Measurements from ENCODE around the gene SRSF11. TPM values are rescaled to one million over a fixed set of nuclear protein-coding genes. Genes with fewer than 3 reads are reported as not detected.

The SRSF11 gene
- total and polyA plus RNA-seq, 4 donors = 76.9 to 331 (median 137) TPM

GRCh38 chr1:70227439-70227838 is 6.3 kb downstream of the SRSF11 start:
- no peak overlapping the region for H3K9ac ChIP-seq (ENCODE audit: insufficient read depth in 1 of 2, low read length in 2 of 2)
- H3K36me3 ChIP-seq (ENCODE audit: control insufficient read depth in 4 of 4, insufficient read depth in 4 of 4, low read length in 4 of 4) = peaks cover 3 to 43% (median 26%) of the 10 kb centered on the region in 4 donors
- no peak for TF ChIP-seq CTCF (IDR thresholded peaks at IDR 0.05; ENCODE audit: control extremely low read depth, extremely low read depth)
- no peak overlapping the region for H3K4me3 ChIP-seq
- H3K27ac ChIP-seq (ENCODE audit: low read depth in 1 of 2, low read length in 1 of 2) = no peak overlapping the region
- ATAC-seq (ENCODE audit: insufficient read depth, low FRiP score) = no peak
- 31 to 43% methylated on average over 1 of the region's 1 CpG for whole genome bisulfite sequencing, 2 donors
- peaks cover 0 to 24% (median 7%) of the 10 kb centered on the region in 5 donors for H3K4me1 ChIP-seq (ENCODE audit: control insufficient read depth in 5 of 5, insufficient read depth in 5 of 5, low read length in 5 of 5)
- H3K9me3 ChIP-seq (ENCODE audit: control insufficient read depth in 4 of 4, insufficient read depth in 3 of 4, low read length in 3 of 4) = no peaks in the 10 kb centered on the region
- no peaks in the 10 kb centered on the region for H3K27me3 ChIP-seq (ENCODE audit: control insufficient read depth in 3 of 3, insufficient read depth in 3 of 3, low read length in 2 of 3)
- no peak for DNase-seq

- 92 to 94% methylated on average over 2 of the region's 2 CpGs for WGBS, 2 donors
- H3K4me1 ChIP-seq (ENCODE audit: control insufficient read depth in 5 of 5, insufficient read depth in 5 of 5, low read length in 5 of 5) = peaks cover 0 to 23% (median 6%) of the 10 kb centered on the region in 5 donors
- ATAC-seq (ENCODE audit: insufficient read depth, low FRiP score) = no peak
Observed at GRCh38 chr1:70228670-70229069, 7.5 kb downstream of the SRSF11 start.

GRCh38 chr1:70231475-70231874 is 10.3 kb downstream of the SRSF11 start:
- DNase-seq (no peak), ATAC-seq (ENCODE audit: insufficient read depth, low FRiP score) (no peak)
- H3K9ac ChIP-seq (ENCODE audit: insufficient read depth in 1 of 2, low read length in 2 of 2) = no peak overlapping the region
- H3K27me3 ChIP-seq (ENCODE audit: control insufficient read depth in 3 of 3, insufficient read depth in 3 of 3, low read length in 2 of 3) = no peaks in the 10 kb centered on the region
- no peaks in the 10 kb centered on the region for H3K9me3 ChIP-seq (ENCODE audit: control insufficient read depth in 4 of 4, insufficient read depth in 3 of 4, low read length in 3 of 4)
- no peak for TF ChIP-seq CTCF (IDR thresholded peaks at IDR 0.05; ENCODE audit: control extremely low read depth, extremely low read depth)
- no peak overlapping the region for H3K27ac ChIP-seq (ENCODE audit: low read depth in 1 of 2, low read length in 1 of 2)
- H3K36me3 ChIP-seq (ENCODE audit: control insufficient read depth in 4 of 4, insufficient read depth in 4 of 4, low read length in 4 of 4) = peaks cover 10 to 43% (median 27%) of the 10 kb centered on the region in 4 donors
- peaks cover 0 to 8% (median 0%) of the 10 kb centered on the region in 5 donors for H3K4me1 ChIP-seq (ENCODE audit: control insufficient read depth in 5 of 5, insufficient read depth in 5 of 5, low read length in 5 of 5)
- no peak overlapping the region for H3K4me3 ChIP-seq
- WGBS, 2 donors = 95 to 97% methylated on average over 4 of the region's 4 CpGs

More at GRCh38 chr1:70228670-70229069, 7.5 kb downstream of the SRSF11 start:
- peaks cover 5 to 48% (median 28%) of the 10 kb centered on the region in 4 donors for H3K36me3 ChIP-seq (ENCODE audit: control insufficient read depth in 4 of 4, insufficient read depth in 4 of 4, low read length in 4 of 4)
- no peak overlapping the region for H3K9ac ChIP-seq (ENCODE audit: insufficient read depth in 1 of 2, low read length in 2 of 2)
- H3K27ac ChIP-seq (ENCODE audit: low read depth in 1 of 2, low read length in 1 of 2) = no peak overlapping the region
- H3K27me3 ChIP-seq (ENCODE audit: control insufficient read depth in 3 of 3, insufficient read depth in 3 of 3, low read length in 2 of 3) = no peaks in the 10 kb centered on the region
- H3K9me3 ChIP-seq (ENCODE audit: control insufficient read depth in 4 of 4, insufficient read depth in 3 of 4, low read length in 3 of 4) = no peaks in the 10 kb centered on the region
- TF ChIP-seq CTCF (IDR thresholded peaks at IDR 0.05; ENCODE audit: control extremely low read depth, extremely low read depth) = no peak
- no peak for DNase-seq
- H3K4me3 ChIP-seq = no peak overlapping the region

- no peak for ATAC-seq (ENCODE audit: insufficient read depth, low FRiP score)
- Histone ChIP-seq H3K9me3 (ENCODE audit: control insufficient read depth in 4 of 4, insufficient read depth in 3 of 4, low read length in 3 of 4) (no peaks in the 10 kb centered on the region), H3K4me3 (no peak overlapping the region), H3K27ac (ENCODE audit: low read depth in 1 of 2, low read length in 1 of 2) (no peak overlapping the region), H3K4me1 (ENCODE audit: control insufficient read depth in 5 of 5, insufficient read depth in 5 of 5, low read length in 5 of 5) (no peaks in the 10 kb centered on the region), H3K36me3 (ENCODE audit: control insufficient read depth in 4 of 4, insufficient read depth in 4 of 4, low read length in 4 of 4) (peaks cover 16 to 50% (median 35%) of the 10 kb centered on the region in 4 donors), H3K9ac (ENCODE audit: insufficient read depth in 1 of 2, low read length in 2 of 2) (no peak overlapping the region), H3K27me3 (ENCODE audit: control insufficient read depth in 3 of 3, insufficient read depth in 3 of 3, low read length in 2 of 3) (no peaks in the 10 kb centered on the region)
- no peak for TF ChIP-seq CTCF (IDR thresholded peaks at IDR 0.05; ENCODE audit: control extremely low read depth, extremely low read depth)
- no peak for DNase-seq
Observed at GRCh38 chr1:70234733-70235132, 13.6 kb downstream of the SRSF11 start.

Data from lung (tissue), 12 donors.